Measurements from ENCODE around the gene PHYKPL.

DNA sequence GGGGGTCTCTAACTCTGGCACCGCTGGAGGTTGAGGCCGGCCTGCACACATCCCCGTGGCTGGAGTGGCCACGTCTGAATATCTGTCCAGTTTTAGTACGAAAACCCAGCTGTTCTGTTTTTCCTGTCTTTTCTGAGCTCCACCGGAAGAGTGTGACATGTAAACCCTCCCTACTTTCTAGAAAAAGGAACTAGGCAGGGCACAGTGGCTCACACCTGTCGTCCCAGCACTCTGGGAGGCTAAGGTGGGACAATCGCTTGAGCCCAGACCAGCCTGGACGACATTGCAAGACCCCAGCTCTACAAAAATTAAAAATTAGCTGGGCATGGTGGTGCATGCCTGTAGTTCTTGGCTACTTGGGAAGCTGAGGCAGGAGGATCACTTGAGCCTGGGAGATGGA lies 8.2 kb upstream of the PHYKPL start:
- TF ChIP-seq, protein P1, sequence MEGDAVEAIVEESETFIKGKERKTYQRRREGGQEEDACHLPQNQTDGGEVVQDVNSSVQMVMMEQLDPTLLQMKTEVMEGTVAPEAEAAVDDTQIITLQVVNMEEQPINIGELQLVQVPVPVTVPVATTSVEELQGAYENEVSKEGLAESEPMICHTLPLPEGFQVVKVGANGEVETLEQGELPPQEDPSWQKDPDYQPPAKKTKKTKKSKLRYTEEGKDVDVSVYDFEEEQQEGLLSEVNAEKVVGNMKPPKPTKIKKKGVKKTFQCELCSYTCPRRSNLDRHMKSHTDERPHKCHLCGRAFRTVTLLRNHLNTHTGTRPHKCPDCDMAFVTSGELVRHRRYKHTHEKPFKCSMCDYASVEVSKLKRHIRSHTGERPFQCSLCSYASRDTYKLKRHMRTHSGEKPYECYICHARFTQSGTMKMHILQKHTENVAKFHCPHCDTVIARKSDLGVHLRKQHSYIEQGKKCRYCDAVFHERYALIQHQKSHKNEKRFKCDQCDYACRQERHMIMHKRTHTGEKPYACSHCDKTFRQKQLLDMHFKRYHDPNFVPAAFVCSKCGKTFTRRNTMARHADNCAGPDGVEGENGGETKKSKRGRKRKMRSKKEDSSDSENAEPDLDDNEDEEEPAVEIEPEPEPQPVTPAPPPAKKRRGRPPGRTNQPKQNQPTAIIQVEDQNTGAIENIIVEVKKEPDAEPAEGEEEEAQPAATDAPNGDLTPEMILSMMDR (optimal IDR thresholded peaks at IDR 0.05 in 1 of 3, IDR thresholded peaks at IDR 0.05 in 1 of 3, conservative IDR thresholded peaks at IDR 0.05 in 1 of 3; ENCODE audit: extremely low read depth in 1 of 3, insufficient read depth in 2 of 3, low read length in 3 of 3) = no peak
- TF ChIP-seq EZH2 (IDR thresholded peaks at IDR 0.05; ENCODE audit: low read length) = no peak
